ENCODE results near the gene BSX. TPM values are rescaled to one million over a fixed set of nuclear protein-coding genes. Genes with fewer than 3 reads are reported as not detected.

Gene BSX
- total RNA-seq, 3 donors from 2014 or later (not counting 1 experiment from before 2014, with no cell fraction given), result not detected

Other genes starting within 250 kb of the BSX start
- 1 to 10 TPM; 3.3 to 6.5 (median 5.4) TPM for gene CRTAM, start 143.3 kb downstream of the BSX start, total RNA-seq
- gene JHY, start 99.1 kb downstream of the BSX start, total RNA-seq, result 1 to 10 TPM in 2 of 3 donors, under 1 TPM in 1; 0.88 to 1.5 (median 1.2) TPM
- gene HSPA8, start 80.3 kb upstream of the BSX start, total RNA-seq, result 100 to 1,000 TPM; 577 to 684 (median 633) TPM
- gene CLMP, start 213.4 kb upstream of the BSX start, total RNA-seq, result under 1 TPM in 2 of 3 donors, not detected in 1; 0.07 to 0.45 TPM

All from natural killer cell (primary cell).